Measurements from ENCODE around the gene FHIT. TPM values are rescaled to one million over a fixed set of nuclear protein-coding genes. Genes with fewer than 3 reads are reported as not detected.
"Not testable (repeated sequence)": the region's sequence is repeated elsewhere in the genome, so short reads cannot be mapped to it uniquely, and the experiment has no call there.

FHIT gene
- total and polyA plus RNA-seq, 2 experiments from 2014 or later: 0.22 to 0.90 TPM

DNA sequence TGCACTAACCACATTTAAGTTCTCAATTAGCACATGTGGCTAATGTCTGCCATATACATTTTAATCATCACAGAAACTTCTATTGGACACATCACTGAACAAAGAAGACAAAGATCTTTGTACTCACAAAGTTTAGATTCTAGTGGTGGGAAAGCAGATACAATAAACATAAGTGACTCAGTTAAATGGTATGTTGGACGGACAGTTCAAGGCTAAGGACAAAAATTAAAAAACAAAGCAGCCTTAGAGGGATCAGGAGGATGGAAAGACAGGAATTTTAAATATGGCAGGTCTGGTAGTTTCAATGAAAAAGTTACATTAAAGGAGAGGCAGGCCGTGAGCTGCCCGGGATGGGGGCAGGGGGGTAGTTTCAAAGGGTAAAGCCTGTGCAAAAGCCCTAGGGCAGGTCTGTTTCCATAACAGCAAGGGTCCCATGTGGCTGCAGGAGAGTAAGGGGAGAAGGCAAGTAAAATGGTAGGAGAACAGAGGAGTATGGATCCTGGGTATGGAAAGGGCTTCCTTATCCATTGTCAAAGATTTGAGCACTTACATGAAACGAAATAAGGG lies 220.7 kb downstream of the FHIT start:
- no peaks in the 10 kb centered on the region for H3K9me2 ChIP-seq (ENCODE audit: insufficient read depth)
- no peaks in the 10 kb centered on the region for H3F3A ChIP-seq (ENCODE audit: insufficient read depth)
- H3K79me2 ChIP-seq (ENCODE audit: insufficient read depth): no peaks in the 10 kb centered on the region
- no peaks in the 10 kb centered on the region for H4K20me1 ChIP-seq (ENCODE audit: insufficient read depth)
- no peaks in the 10 kb centered on the region for H3K4me1 ChIP-seq (ENCODE audit: insufficient read depth)
- H3K9me3 ChIP-seq (ENCODE audit: low read depth): no peaks in the 10 kb centered on the region
- no peak overlapping the region for H3K27ac ChIP-seq
- H3K4me3 ChIP-seq: no peak overlapping the region
- no peaks in the 10 kb centered on the region for H3K36me3 ChIP-seq (ENCODE audit: low read depth)
- no peaks in the 10 kb centered on the region for H3K27me3 ChIP-seq (replicated peaks; ENCODE audit: insufficient read depth)
- H2AFZ ChIP-seq: no peak overlapping the region
- in situ Hi-C loops (cut with MboI): no loop called here
- peak; percentile 2 for DNase-seq
- H3K4me2 ChIP-seq (ENCODE audit: unreplicated experiment): no peak overlapping the region
- no peak for TF ChIP-seq EZH2 (IDR thresholded peaks at IDR 0.05; ENCODE audit: insufficient read depth, poor library complexity, severe bottlenecking)
- no peak for TF ChIP-seq EZH2phosphoT487 (IDR thresholded peaks at IDR 0.05; ENCODE audit: insufficient read depth, low read depth)
- no peak overlapping the region for H3K9ac ChIP-seq
- 52 to 54% methylated on average over 4 of the region's 4 CpGs for WGBS, 2 experiments (ENCODE audit: low coverage in 1 of 2, low lambda C conversion rate in 2 of 2, missing lambda C conversion rate in 2 of 2)

DNA sequence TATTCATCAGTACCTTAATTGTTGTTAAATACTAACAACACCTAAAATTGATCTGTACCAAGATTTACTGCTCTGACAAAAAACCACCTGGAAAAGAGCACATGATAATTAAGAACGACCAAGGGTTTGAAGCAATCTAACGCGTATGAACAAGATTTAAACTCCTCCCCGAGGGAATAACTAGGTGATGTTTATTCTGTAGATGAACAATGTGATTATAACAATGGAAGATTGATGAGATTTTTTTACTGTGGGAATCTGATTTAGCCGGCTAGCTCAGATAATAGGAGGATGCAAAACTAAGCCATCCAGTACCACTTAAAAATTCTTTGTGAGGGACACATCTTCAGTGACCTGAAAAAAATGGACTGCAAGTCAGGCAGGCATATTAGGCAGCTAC lies 222.1 kb downstream of the FHIT start:
- H3K27me3 ChIP-seq (replicated peaks; ENCODE audit: insufficient read depth): no peaks in the 10 kb centered on the region
- WGBS, 2 experiments (ENCODE audit: low coverage in 1 of 2, low lambda C conversion rate in 2 of 2, missing lambda C conversion rate in 2 of 2): 79 to 83% methylated on average over 5 of the region's 5 CpGs
- in situ Hi-C loops (cut with MboI): no loop called here

DNA sequence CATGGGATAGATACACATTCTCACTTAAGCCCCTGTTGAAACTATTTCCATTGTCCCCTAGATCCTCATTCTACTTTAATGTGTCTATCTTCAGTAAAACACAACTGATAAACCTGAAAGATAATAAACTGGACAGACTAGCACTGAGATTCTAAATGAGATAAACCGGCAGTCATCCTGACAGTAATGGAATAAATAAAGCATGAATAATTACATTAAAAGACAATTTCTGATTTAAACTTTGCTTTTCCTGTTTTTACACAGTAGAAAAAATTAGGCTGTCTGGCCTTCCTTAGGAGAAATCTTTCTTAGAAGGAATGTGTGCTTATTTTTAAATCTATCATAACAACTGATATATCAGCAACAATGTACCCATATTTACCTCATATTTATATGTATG lies 232.4 kb downstream of the FHIT start:
- no peak for DNase-seq
- Histone ChIP-seq H3K27ac (no peak overlapping the region), H3K4me2 (ENCODE audit: unreplicated experiment) (no peak overlapping the region), H3K9me2 (ENCODE audit: insufficient read depth) (no peaks in the 10 kb centered on the region), H2AFZ (no peak overlapping the region), H3K27me3 (replicated peaks; ENCODE audit: insufficient read depth) (no peaks in the 10 kb centered on the region), H3K4me1 (ENCODE audit: insufficient read depth) (no peaks in the 10 kb centered on the region), H3F3A (ENCODE audit: insufficient read depth) (no peaks in the 10 kb centered on the region), H4K20me1 (ENCODE audit: insufficient read depth) (no peaks in the 10 kb centered on the region), H3K9me3 (ENCODE audit: low read depth) (no peaks in the 10 kb centered on the region), H3K79me2 (ENCODE audit: insufficient read depth) (no peaks in the 10 kb centered on the region), H3K9ac (no peak overlapping the region), H3K36me3 (ENCODE audit: low read depth) (no peaks in the 10 kb centered on the region), H3K4me3 (no peak overlapping the region)
- TF ChIP-seq EZH2 (IDR thresholded peaks at IDR 0.05; ENCODE audit: insufficient read depth, poor library complexity, severe bottlenecking) (no peak), EZH2phosphoT487 (IDR thresholded peaks at IDR 0.05; ENCODE audit: insufficient read depth, low read depth) (no peak)
- in situ Hi-C loops (cut with MboI): no loop called here
- WGBS, 2 experiments (ENCODE audit: low coverage in 1 of 2, low lambda C conversion rate in 2 of 2, missing lambda C conversion rate in 2 of 2): 63 to 76% methylated on average over 1 of the region's 1 CpG

More for the DNA sequence above, 222.1 kb downstream of the FHIT start:
- no peak overlapping the region for H2AFZ ChIP-seq
- no peaks in the 10 kb centered on the region for H3K36me3 ChIP-seq (ENCODE audit: low read depth)
- H3F3A ChIP-seq (ENCODE audit: insufficient read depth): no peaks in the 10 kb centered on the region
- H3K4me2 ChIP-seq (ENCODE audit: unreplicated experiment): no peak overlapping the region
- H3K9me3 ChIP-seq (ENCODE audit: low read depth): no peaks in the 10 kb centered on the region
- no peak for DNase-seq
- H3K4me1 ChIP-seq (ENCODE audit: insufficient read depth): no peaks in the 10 kb centered on the region
- no peak overlapping the region for H3K4me3 ChIP-seq
- no peaks in the 10 kb centered on the region for H3K9me2 ChIP-seq (ENCODE audit: insufficient read depth)
- TF ChIP-seq EZH2phosphoT487 (IDR thresholded peaks at IDR 0.05; ENCODE audit: insufficient read depth, low read depth) (no peak), EZH2 (IDR thresholded peaks at IDR 0.05; ENCODE audit: insufficient read depth, poor library complexity, severe bottlenecking) (no peak)
- no peaks in the 10 kb centered on the region for H3K79me2 ChIP-seq (ENCODE audit: insufficient read depth)
- no peak overlapping the region for H3K9ac ChIP-seq
- no peaks in the 10 kb centered on the region for H4K20me1 ChIP-seq (ENCODE audit: insufficient read depth)
- H3K27ac ChIP-seq: no peak overlapping the region

DNA sequence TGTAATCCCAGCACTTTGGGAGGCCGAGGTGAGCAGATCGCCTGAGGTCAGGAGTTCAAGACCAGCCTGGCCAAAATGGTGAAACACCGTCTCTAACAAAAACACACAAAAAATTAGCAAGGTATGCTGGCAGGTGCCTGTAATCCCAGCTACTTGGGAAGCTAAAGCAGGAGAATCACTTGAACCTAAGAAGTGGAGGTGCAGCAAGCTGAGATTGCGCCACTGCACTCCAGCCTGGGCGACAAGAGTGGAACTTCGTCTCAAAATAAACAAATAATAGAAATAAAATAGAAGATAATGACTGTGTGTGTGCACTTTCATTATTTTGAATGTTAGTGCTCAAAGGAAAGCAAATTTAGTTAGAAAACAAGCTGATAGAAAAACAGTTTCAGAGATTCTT lies 234.2 kb downstream of the FHIT start:
- H3K4me3 ChIP-seq; H3K36me3 ChIP-seq (ENCODE audit: low read depth); H3K79me2 ChIP-seq (ENCODE audit: insufficient read depth); DNase-seq; H3K9ac ChIP-seq; H3K4me1 ChIP-seq (ENCODE audit: insufficient read depth); H3K9me2 ChIP-seq (ENCODE audit: insufficient read depth); H3K27me3 ChIP-seq (replicated peaks; ENCODE audit: insufficient read depth); H3F3A ChIP-seq (ENCODE audit: insufficient read depth); H2AFZ ChIP-seq; in situ Hi-C loops (cut with MboI); H4K20me1 ChIP-seq (ENCODE audit: insufficient read depth); H3K4me2 ChIP-seq (ENCODE audit: unreplicated experiment); H3K9me3 ChIP-seq (ENCODE audit: low read depth); H3K27ac ChIP-seq: not testable (repeated sequence)
- WGBS, 2 experiments (ENCODE audit: low coverage in 1 of 2, low lambda C conversion rate in 2 of 2, missing lambda C conversion rate in 2 of 2): 74 to 80% methylated on average over 6 of the region's 6 CpGs

DNA sequence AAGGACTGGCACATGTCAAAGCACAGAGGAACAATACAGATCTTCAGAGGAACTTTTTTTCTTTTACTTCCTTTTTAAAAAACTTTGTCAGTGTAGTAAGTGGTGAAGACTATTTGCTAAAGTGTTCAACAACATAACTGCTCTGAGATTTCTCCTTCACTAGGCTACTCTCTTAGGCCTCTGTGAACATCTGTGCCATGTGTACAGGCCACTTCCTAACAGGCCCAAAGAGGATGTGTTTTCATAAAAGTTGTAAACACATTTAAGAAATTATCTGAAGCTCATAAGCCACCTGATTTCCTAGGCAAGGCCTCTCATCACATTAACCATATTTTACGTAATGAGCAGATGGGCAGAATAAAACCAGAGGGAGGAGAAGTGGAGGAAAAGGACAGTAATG lies 235.4 kb downstream of the FHIT start:
- Histone ChIP-seq H3K27me3 (replicated peaks; ENCODE audit: insufficient read depth) (no peaks in the 10 kb centered on the region), H3K4me1 (ENCODE audit: insufficient read depth) (no peaks in the 10 kb centered on the region), H3K36me3 (ENCODE audit: low read depth) (no peaks in the 10 kb centered on the region), H3K9ac (no peak overlapping the region), H3K4me3 (no peak overlapping the region), H3K4me2 (ENCODE audit: unreplicated experiment) (no peak overlapping the region), H3F3A (ENCODE audit: insufficient read depth) (no peaks in the 10 kb centered on the region), H3K79me2 (ENCODE audit: insufficient read depth) (no peaks in the 10 kb centered on the region), H4K20me1 (ENCODE audit: insufficient read depth) (no peaks in the 10 kb centered on the region), H3K9me2 (ENCODE audit: insufficient read depth) (no peaks in the 10 kb centered on the region), H3K9me3 (ENCODE audit: low read depth) (no peaks in the 10 kb centered on the region), H2AFZ (no peak overlapping the region), H3K27ac (no peak overlapping the region)
- WGBS, 2 experiments (ENCODE audit: low coverage in 1 of 2, low lambda C conversion rate in 2 of 2, missing lambda C conversion rate in 2 of 2): 70% methylated on average over 1 of the region's 1 CpG
- no peak for TF ChIP-seq EZH2phosphoT487 (IDR thresholded peaks at IDR 0.05; ENCODE audit: insufficient read depth, low read depth)
- no peak for TF ChIP-seq EZH2 (IDR thresholded peaks at IDR 0.05; ENCODE audit: insufficient read depth, poor library complexity, severe bottlenecking)
- DNase-seq: no peak
- in situ Hi-C loops (cut with MboI): no loop called here

All from GM23248 (cell line).